ENCODE results near the gene RMDN3. TPM values are rescaled to one million over a fixed set of nuclear protein-coding genes. Genes with fewer than 3 reads are reported as not detected.

The RMDN3 gene
- total RNA-seq, 1 experiment from 2014 or later, result 28.3 TPM

DNA sequence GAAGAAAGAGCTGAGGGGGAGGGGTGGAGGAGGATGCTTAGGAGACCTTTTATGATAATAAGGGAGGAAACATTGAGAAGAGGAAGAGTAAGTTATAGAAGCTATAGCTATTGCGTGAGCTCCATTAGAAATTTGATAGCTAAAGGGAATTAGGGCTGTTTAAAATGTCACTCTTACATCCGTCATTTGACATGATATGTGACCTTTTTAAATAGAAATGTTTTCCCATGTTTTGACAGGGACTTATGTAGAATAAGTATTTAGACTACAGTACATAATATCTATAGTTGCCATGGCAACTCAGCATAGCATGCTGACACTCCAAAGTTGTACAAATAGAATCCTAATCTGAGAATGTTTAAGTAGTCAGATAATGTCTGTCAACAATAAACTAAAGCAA lies 40.9 kb downstream of the RMDN3 start:
- TF ChIP-seq, protein P1, sequence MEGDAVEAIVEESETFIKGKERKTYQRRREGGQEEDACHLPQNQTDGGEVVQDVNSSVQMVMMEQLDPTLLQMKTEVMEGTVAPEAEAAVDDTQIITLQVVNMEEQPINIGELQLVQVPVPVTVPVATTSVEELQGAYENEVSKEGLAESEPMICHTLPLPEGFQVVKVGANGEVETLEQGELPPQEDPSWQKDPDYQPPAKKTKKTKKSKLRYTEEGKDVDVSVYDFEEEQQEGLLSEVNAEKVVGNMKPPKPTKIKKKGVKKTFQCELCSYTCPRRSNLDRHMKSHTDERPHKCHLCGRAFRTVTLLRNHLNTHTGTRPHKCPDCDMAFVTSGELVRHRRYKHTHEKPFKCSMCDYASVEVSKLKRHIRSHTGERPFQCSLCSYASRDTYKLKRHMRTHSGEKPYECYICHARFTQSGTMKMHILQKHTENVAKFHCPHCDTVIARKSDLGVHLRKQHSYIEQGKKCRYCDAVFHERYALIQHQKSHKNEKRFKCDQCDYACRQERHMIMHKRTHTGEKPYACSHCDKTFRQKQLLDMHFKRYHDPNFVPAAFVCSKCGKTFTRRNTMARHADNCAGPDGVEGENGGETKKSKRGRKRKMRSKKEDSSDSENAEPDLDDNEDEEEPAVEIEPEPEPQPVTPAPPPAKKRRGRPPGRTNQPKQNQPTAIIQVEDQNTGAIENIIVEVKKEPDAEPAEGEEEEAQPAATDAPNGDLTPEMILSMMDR (conservative IDR thresholded peaks at IDR 0.05), result no peak
- Mint-ChIP-seq H3K4me1 (no peaks in the 10 kb centered on the region), H3K9me3 (no peaks in the 10 kb centered on the region)

More for the DNA sequence above, 40.9 kb downstream of the RMDN3 start:
- Histone ChIP-seq H2BK12ac (ENCODE audit: insufficient read length, low read depth, low read length) (no peak overlapping the region), H3K23ac (ENCODE audit: insufficient read length, low read depth, low read length) (no peak overlapping the region), H2BK20ac (ENCODE audit: low read depth, low read length, poor library complexity, severe bottlenecking) (no peak overlapping the region), H3K23me2 (ENCODE audit: insufficient read length, low read depth, low read length, poor library complexity, severe bottlenecking) (no peaks in the 10 kb centered on the region), H3K14ac (ENCODE audit: insufficient read depth, low read length) (no peak overlapping the region), H3K79me2 (ENCODE audit: insufficient read depth, low read length) (no peaks in the 10 kb centered on the region), H3K27me3 (ENCODE audit: insufficient read depth, low read length) (no peaks in the 10 kb centered on the region), H3K4ac (ENCODE audit: low read depth, low read length) (no peak overlapping the region), H3T11ph (ENCODE audit: low read length) (no peak overlapping the region), H4K91ac (ENCODE audit: insufficient read length, low read depth, low read length) (no peak overlapping the region), H2BK120ac (ENCODE audit: low read depth, low read length, poor library complexity, severe bottlenecking) (no peak overlapping the region), H3K9ac (ENCODE audit: extremely low read depth, insufficient read length, low read length) (no peak overlapping the region), H3K56ac (ENCODE audit: insufficient read length, low read depth, low read length) (no peak overlapping the region), H3K4me2 (ENCODE audit: insufficient read depth, insufficient read length, low read length) (no peak overlapping the region), H3K18ac (ENCODE audit: insufficient read length, low read depth, low read length) (no peak overlapping the region), H4K8ac (replicated peaks; ENCODE audit: insufficient read length, low read depth, low read length) (no peak overlapping the region), H4K20me1 (ENCODE audit: control insufficient read depth, insufficient read depth, insufficient read length) (no peaks in the 10 kb centered on the region), H2BK5ac (ENCODE audit: insufficient read length, low read length) (no peak overlapping the region), H3K79me1 (ENCODE audit: insufficient read depth, low read depth, low read length, poor library complexity, severe bottlenecking) (no peaks in the 10 kb centered on the region), H3K27ac (ENCODE audit: insufficient read length, low read depth, low read length) (no peak overlapping the region), H2AFZ (ENCODE audit: low read length) (no peak overlapping the region), H4K5ac (ENCODE audit: insufficient read length, low read depth, low read length) (no peak overlapping the region), H2BK15ac (ENCODE audit: low read depth, low read length) (no peak overlapping the region), H2AK5ac (ENCODE audit: insufficient read length, low read length) (no peak overlapping the region), H3K9me3 (ENCODE audit: control insufficient read depth, low read depth, low read length) (no peaks in the 10 kb centered on the region), H3K4me1 (ENCODE audit: insufficient read depth, low read length) (no peaks in the 10 kb centered on the region)
- no peaks in the 10 kb centered on the region for H3K27me3 Mint-ChIP-seq (ENCODE audit: low read depth)
- H3K36me3 Mint-ChIP-seq (ENCODE audit: insufficient read depth in 1 of 3, low read depth in 3 of 3), result peaks cover 32 to 70% (median 59%) of the 10 kb centered on the region in 3 experiments; a peak in 6 of 7 replicates
- no peak for DNase-seq
- no CpG with 5 or more reads among the region's 2 CpGs for WGBS (ENCODE audit: extremely low coverage, insufficient read length, low lambda C conversion rate)
- no peak overlapping the region for H3K27ac Mint-ChIP-seq
- H3K4me3 Mint-ChIP-seq, result no peak overlapping the region

Measured in H9 (cell line).